ENCODE measurements around the gene TMEM205. TPM values are rescaled to one million over a fixed set of nuclear protein-coding genes. Genes with fewer than 3 reads are reported as not detected.
A peak's percentile ranks its signal among the peaks of the same experiment; 100 is the strongest.
"Not testable (repeated sequence)": the region's sequence is repeated elsewhere in the genome, so short reads cannot be mapped to it uniquely, and the experiment has no call there.

TMEM205 gene
- total and polyA plus RNA-seq, 7 experiments from 2014 or later = 19.5 to 81.0 (median 33.1) TPM

GRCh38 chr19:11338569-11339253 lies 7.4 kb downstream of the TMEM205 start:
- peak overlapping the region in 3 of 9 donors; percentile 56 to 75 (median 73) for H3K27ac Mint-ChIP-seq
- no peaks in the 10 kb centered on the region for H3K27me3 ChIP-seq (ENCODE audit: control insufficient read depth in 2 of 2, insufficient read depth in 2 of 2, low read length in 2 of 2)
- peaks cover 7 to 34% (median 19%) of the 10 kb centered on the region in 5 donors for H3K36me3 Mint-ChIP-seq
- ChIA-PET CTCF (no interaction called here), POLR2A (interaction anchor here (0.6 to 4.2 kb wide), 4 partner anchors 36 to 773 kb away, joined by 3 to 24 read pairs (median 6); partner anchors contain the start of genes KRI1 and SWSAP1)
- H3K36me3 ChIP-seq (ENCODE audit: control insufficient read depth in 2 of 3, insufficient read depth in 3 of 3, low read length in 3 of 3) = peaks cover 0 to 22% (median 6%) of the 10 kb centered on the region in 3 experiments
- H3K9me3 Mint-ChIP-seq = peaks cover 0 to 1% (median 0%) of the 10 kb centered on the region in 11 donors
- H3K4me1 Mint-ChIP-seq = peaks cover 0 to 31% (median 25%) of the 10 kb centered on the region in 7 donors
- ATAC-seq (peak; percentile 15), DNase-seq (no peak)
- peaks cover 5 to 28% of the 10 kb centered on the region in 2 donors for H3K4me1 ChIP-seq (ENCODE audit: control insufficient read depth in 2 of 2, insufficient read depth in 2 of 2, low read length in 2 of 2)
- H3K4me3 ChIP-seq (ENCODE audit: low read length) = peak overlapping the region; percentile 75
- H3K4me3 Mint-ChIP-seq = peak overlapping the region; percentile 75 to 88 (median 80)
- peak overlapping the region; percentile 63 for H3K27ac ChIP-seq (ENCODE audit: low read depth, low read length)
- no peaks in the 10 kb centered on the region for H3K27me3 Mint-ChIP-seq
- intact Hi-C loops (cut with micrococcal nuclease) = loop anchor here in 1 of 2 donors (1.0 kb wide), 1 partner anchor 97 kb away; the partner anchor contains the start of genes ODAD3 and PRKCSH
- H3K9me3 ChIP-seq (ENCODE audit: control insufficient read depth in 2 of 3, low read length in 3 of 3) = no peaks in the 10 kb centered on the region

GRCh38 chr19:11338121-11338520 lies 7.9 kb downstream of the TMEM205 start:
- CTCF ChIA-PET = interaction anchor here (0.9 kb wide), 1 partner anchor 8 kb away, joined by 3 read pairs; the partner anchor contains the start of genes CCDC159 and TMEM205
- Histone ChIP-seq H3K4me3 (ENCODE audit: low read length) (no peak overlapping the region), H3K36me3 (ENCODE audit: control insufficient read depth in 2 of 3, insufficient read depth in 3 of 3, low read length in 3 of 3) (peaks cover 0 to 25% (median 6%) of the 10 kb centered on the region in 3 experiments), H3K27me3 (ENCODE audit: control insufficient read depth in 2 of 2, insufficient read depth in 2 of 2, low read length in 2 of 2) (no peaks in the 10 kb centered on the region), H3K27ac (ENCODE audit: low read depth, low read length) (no peak overlapping the region), H3K4me1 (ENCODE audit: control insufficient read depth in 2 of 2, insufficient read depth in 2 of 2, low read length in 2 of 2) (peaks cover 5 to 28% of the 10 kb centered on the region in 2 donors), H3K9me3 (ENCODE audit: control insufficient read depth in 2 of 3, low read length in 3 of 3) (no peaks in the 10 kb centered on the region)
- no peak for ATAC-seq
- Mint-ChIP-seq H3K4me3 (peak overlapping the region in 7 of 10 donors; percentile 17 to 88 (median 75)), H3K4me1 (peaks cover 0 to 31% (median 25%) of the 10 kb centered on the region in 7 donors), H3K27ac (peak overlapping the region in 1 of 9 donors; percentile 66), H3K27me3 (no peaks in the 10 kb centered on the region), H3K9me3 (peaks cover 0 to 1% (median 0%) of the 10 kb centered on the region in 11 donors), H3K36me3 (peaks cover 7 to 38% (median 19%) of the 10 kb centered on the region in 5 donors)
- intact Hi-C loops (cut with micrococcal nuclease) = no loop called here
- DNase-seq = no peak
- POLR2A ChIA-PET = interaction anchor here (0.6 to 4.2 kb wide), 3 partner anchors 36 to 69 kb away, joined by 4 to 24 read pairs (median 4); partner anchors contain the start of gene SWSAP1

- H3K36me3 ChIP-seq (ENCODE audit: control insufficient read depth in 2 of 3, insufficient read depth in 3 of 3, low read length in 3 of 3) = peaks cover 0 to 27% (median 6%) of the 10 kb centered on the region in 3 experiments
- peak overlapping the region in 6 of 10 donors; percentile 14 to 84 (median 29) for H3K4me3 Mint-ChIP-seq
- POLR2A ChIA-PET = interaction anchor here (0.6 kb wide), 1 partner anchor 1416 kb away, joined by 5 read pairs; no protein-coding TSS in a partner anchor
- H3K4me1 Mint-ChIP-seq = peaks cover 0 to 31% (median 25%) of the 10 kb centered on the region in 7 donors
- H3K4me3 ChIP-seq (ENCODE audit: low read length) = no peak overlapping the region
- no peak overlapping the region for H3K27ac ChIP-seq (ENCODE audit: low read depth, low read length)
- H3K27me3 ChIP-seq (ENCODE audit: control insufficient read depth in 2 of 2, insufficient read depth in 2 of 2, low read length in 2 of 2) = no peaks in the 10 kb centered on the region
- intact Hi-C loops (cut with micrococcal nuclease) = no loop called here
- CTCF ChIA-PET = no interaction called here
- H3K36me3 Mint-ChIP-seq = peaks cover 11 to 42% (median 25%) of the 10 kb centered on the region in 5 donors
- H3K27ac Mint-ChIP-seq = peak overlapping the region in 4 of 9 donors; percentile 5 to 63 (median 44)
- H3K27me3 Mint-ChIP-seq = no peaks in the 10 kb centered on the region
- H3K4me1 ChIP-seq (ENCODE audit: control insufficient read depth in 2 of 2, insufficient read depth in 2 of 2, low read length in 2 of 2) = peaks cover 5 to 28% of the 10 kb centered on the region in 2 donors
- ATAC-seq (peak; percentile 45), DNase-seq (no peak)
- peaks cover 0 to 1% (median 0%) of the 10 kb centered on the region in 11 donors for H3K9me3 Mint-ChIP-seq
- H3K9me3 ChIP-seq (ENCODE audit: control insufficient read depth in 2 of 3, low read length in 3 of 3) = no peaks in the 10 kb centered on the region
Measured at GRCh38 chr19:11337080-11337479, 9.0 kb downstream of the TMEM205 start.

GRCh38 chr19:11335449-11336146 lies 10.5 kb downstream of the TMEM205 start:
- POLR2A ChIA-PET = interaction anchor here (0.6 to 0.7 kb wide), 2 partner anchors 11 to 36 kb away, joined by 3 read pairs; partner anchors contain the start of gene CCDC159

GRCh38 chr19:11333838-11334237 lies 12.2 kb downstream of the TMEM205 start:
- Mint-ChIP-seq H3K4me1 (peaks cover 0 to 21% (median 16%) of the 10 kb centered on the region in 7 donors), H3K36me3 (peaks cover 11 to 52% (median 29%) of the 10 kb centered on the region in 5 donors)
- H3K27me3 Mint-ChIP-seq; ATAC-seq; H3K27ac Mint-ChIP-seq; intact Hi-C loops (cut with micrococcal nuclease); DNase-seq; POLR2A ChIA-PET; H3K27me3 ChIP-seq (ENCODE audit: control insufficient read depth in 2 of 2, insufficient read depth in 2 of 2, low read length in 2 of 2); CTCF ChIA-PET; H3K4me3 ChIP-seq (ENCODE audit: low read length); H3K9me3 ChIP-seq (ENCODE audit: control insufficient read depth in 2 of 3, low read length in 3 of 3); H3K4me3 Mint-ChIP-seq; H3K9me3 Mint-ChIP-seq; H3K27ac ChIP-seq (ENCODE audit: low read depth, low read length): not testable (repeated sequence)
- H3K36me3 ChIP-seq (ENCODE audit: control insufficient read depth in 2 of 3, insufficient read depth in 3 of 3, low read length in 3 of 3) = peaks cover 0 to 21% (median 6%) of the 10 kb centered on the region in 3 experiments
- H3K4me1 ChIP-seq (ENCODE audit: control insufficient read depth in 2 of 2, insufficient read depth in 2 of 2, low read length in 2 of 2) = peaks cover 0 to 16% of the 10 kb centered on the region in 2 donors

More at GRCh38 chr19:11335449-11336146, 10.5 kb downstream of the TMEM205 start:
- DNase-seq (no peak), ATAC-seq (no peak)
- Histone ChIP-seq H3K9me3 (ENCODE audit: control insufficient read depth in 2 of 3, low read length in 3 of 3) (no peaks in the 10 kb centered on the region), H3K27ac (ENCODE audit: low read depth, low read length) (no peak overlapping the region), H3K27me3 (ENCODE audit: control insufficient read depth in 2 of 2, insufficient read depth in 2 of 2, low read length in 2 of 2) (no peaks in the 10 kb centered on the region), H3K36me3 (ENCODE audit: control insufficient read depth in 2 of 3, insufficient read depth in 3 of 3, low read length in 3 of 3) (peaks cover 0 to 27% (median 6%) of the 10 kb centered on the region in 3 experiments), H3K4me1 (ENCODE audit: control insufficient read depth in 2 of 2, insufficient read depth in 2 of 2, low read length in 2 of 2) (peaks cover 5 to 28% of the 10 kb centered on the region in 2 donors), H3K4me3 (ENCODE audit: low read length) (no peak overlapping the region)
- H3K27ac Mint-ChIP-seq = peak overlapping the region in 1 of 9 donors; percentile 75
- intact Hi-C loops (cut with micrococcal nuclease) = no loop called here
- H3K4me1 Mint-ChIP-seq = peaks cover 0 to 31% (median 25%) of the 10 kb centered on the region in 7 donors
- CTCF ChIA-PET = no interaction called here
- no peak overlapping the region for H3K4me3 Mint-ChIP-seq
- no peaks in the 10 kb centered on the region for H3K27me3 Mint-ChIP-seq
- peaks cover 11 to 45% (median 26%) of the 10 kb centered on the region in 5 donors for H3K36me3 Mint-ChIP-seq
- H3K9me3 Mint-ChIP-seq = peaks cover 0 to 1% (median 0%) of the 10 kb centered on the region in 11 donors

- ChIA-PET POLR2A (no interaction called here), CTCF (no interaction called here)
- intact Hi-C loops (cut with micrococcal nuclease) = no loop called here
- Mint-ChIP-seq H3K27me3 (no peaks in the 10 kb centered on the region), H3K9me3 (peaks cover 0 to 1% (median 0%) of the 10 kb centered on the region in 11 donors), H3K27ac (no peak overlapping the region), H3K4me3 (no peak overlapping the region), H3K36me3 (peaks cover 11 to 52% (median 29%) of the 10 kb centered on the region in 5 donors), H3K4me1 (peaks cover 0 to 11% (median 9%) of the 10 kb centered on the region in 7 donors)
- Histone ChIP-seq H3K9me3 (ENCODE audit: control insufficient read depth in 2 of 3, low read length in 3 of 3) (no peaks in the 10 kb centered on the region), H3K27ac (ENCODE audit: low read depth, low read length) (no peak overlapping the region), H3K27me3 (ENCODE audit: control insufficient read depth in 2 of 2, insufficient read depth in 2 of 2, low read length in 2 of 2) (no peaks in the 10 kb centered on the region), H3K4me3 (ENCODE audit: low read length) (no peak overlapping the region), H3K4me1 (ENCODE audit: control insufficient read depth in 2 of 2, insufficient read depth in 2 of 2, low read length in 2 of 2) (peaks cover 0 to 7% of the 10 kb centered on the region in 2 donors), H3K36me3 (ENCODE audit: control insufficient read depth in 2 of 3, insufficient read depth in 3 of 3, low read length in 3 of 3) (peaks cover 0 to 21% (median 6%) of the 10 kb centered on the region in 3 experiments)
- DNase-seq (no peak), ATAC-seq (no peak)
Measured at GRCh38 chr19:11332822-11333221, 13.2 kb downstream of the TMEM205 start.

All from naive thymus-derived CD4-positive, alpha-beta T cell (primary cell).